Tibial nerve (tissue), 4 donors: Measurements from ENCODE around the gene MORC2. TPM values are rescaled to one million over a fixed set of nuclear protein-coding genes. Genes with fewer than 3 reads are reported as not detected.

Source experiments
- DNase-seq, 2 donors: peaks; one replicate each; pipeline ENCODE4 v3.0.0-alpha.2; 2019; ENCODE audit warnings: low spot score in 2 of 2
- H3K27ac ChIP-seq, 4 donors: fragments of 200-600 bp; sonication (generic) in 3 of 4; one replicate each; pipeline ENCODE4 v1.5.1; 2017 to 2019; ENCODE audit warnings: mild to moderate bottlenecking in 1 of 4
- H3K27me3 ChIP-seq, 2 donors: fragments of 200-600 bp; sonication (generic) in 1 of 2; one replicate each; pipeline versions ENCODE4 v1.5.1 to v1.6.0; 2017 to 2019
- H3K36me3 ChIP-seq, 3 donors: fragments of 200-600 bp; sonication (generic); one replicate each; pipeline ENCODE4 v1.5.1; 2018 to 2019
- H3K4me1 ChIP-seq, 4 donors: fragments of 200-600 bp; sonication (generic) in 3 of 4; one replicate each; pipeline ENCODE4 v1.5.1; 2017 to 2019
- H3K4me3 ChIP-seq, 4 donors: fragments of 200-600 bp; sonication (generic) in 3 of 4; one replicate each; pipeline ENCODE4 v1.5.1; 2017 to 2019; ENCODE audit warnings: mild to moderate bottlenecking in 1 of 4, moderate library complexity in 1 of 4
- H3K9me3 ChIP-seq, 4 donors: fragments of 200-600 bp; sonication (generic) in 3 of 4; one replicate each; pipeline ENCODE4 v1.5.1; 2017 to 2019
- EP300 ChIP-seq, 2 donors: sonication (generic); formaldehyde crosslinking; IDR thresholded peaks; one replicate each; pipeline ENCODE4 v1.6.1; 2017; ENCODE audit warnings: antibody characterized with exemption in 2 of 2, mild to moderate bottlenecking in 1 of 2
- POLR2A ChIP-seq, 2 donors: fragments of 450-650 bp; IDR thresholded peaks; one replicate each; pipeline ENCODE4 v1.6.1; 2017; ENCODE audit warnings: antibody characterized with exemption in 2 of 2, mild to moderate bottlenecking in 2 of 2, moderate library complexity in 2 of 2
- WGBS, 2 donors: methylation state at CpG; one replicate each; pipeline ENCODE4 v1.1.5; 2018; 5-methylcytosine and 5-hydroxymethylcytosine counted together
- total RNA-seq, 4 donors: library from RNA; depleted of rRNA; stranded (reverse); fragments of >200 nt; gene quantifications; one replicate each; pipeline ENCODE4 v1.1.0, GENCODE V29; 2016
- TF ChIP-seq, protein P1 (sequence below), 5 experiments: fragments of 200-600 bp in 3 of 5; fragments of 450-650 bp in 2 of 5; sonication (generic) in 3 of 5; IDR thresholded peaks; one replicate each; pipeline ENCODE4 v1.5.1; 2016 to 2019; ENCODE audit warnings: antibody characterized with exemption in 5 of 5, mild to moderate bottlenecking in 3 of 5, moderate library complexity in 2 of 5

MORC2 gene
- total RNA-seq, 4 donors from 2014 or later, result 18.0 to 22.0 (median 21.0) TPM

DNA sequence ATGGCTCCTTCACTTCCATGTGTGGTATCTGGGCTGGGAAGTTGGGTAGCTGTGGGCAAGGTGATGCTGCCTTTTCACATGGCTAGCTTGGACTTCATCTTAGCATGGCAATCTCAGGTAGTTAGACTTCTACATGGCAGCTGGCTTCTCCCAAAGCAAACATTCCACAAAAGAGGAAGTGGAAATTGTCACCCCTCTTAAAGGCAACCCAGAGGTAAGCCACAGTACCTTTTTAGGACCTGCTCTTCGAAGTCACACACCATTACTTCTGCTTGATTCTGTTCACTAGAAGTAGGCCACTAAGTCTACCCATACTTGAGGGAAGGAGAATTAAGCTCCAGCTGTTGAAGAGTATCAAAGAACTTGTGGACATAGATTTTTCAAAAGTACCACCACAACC is 26.4 kb upstream of the MORC2 start:
- TF ChIP-seq, protein P1, sequence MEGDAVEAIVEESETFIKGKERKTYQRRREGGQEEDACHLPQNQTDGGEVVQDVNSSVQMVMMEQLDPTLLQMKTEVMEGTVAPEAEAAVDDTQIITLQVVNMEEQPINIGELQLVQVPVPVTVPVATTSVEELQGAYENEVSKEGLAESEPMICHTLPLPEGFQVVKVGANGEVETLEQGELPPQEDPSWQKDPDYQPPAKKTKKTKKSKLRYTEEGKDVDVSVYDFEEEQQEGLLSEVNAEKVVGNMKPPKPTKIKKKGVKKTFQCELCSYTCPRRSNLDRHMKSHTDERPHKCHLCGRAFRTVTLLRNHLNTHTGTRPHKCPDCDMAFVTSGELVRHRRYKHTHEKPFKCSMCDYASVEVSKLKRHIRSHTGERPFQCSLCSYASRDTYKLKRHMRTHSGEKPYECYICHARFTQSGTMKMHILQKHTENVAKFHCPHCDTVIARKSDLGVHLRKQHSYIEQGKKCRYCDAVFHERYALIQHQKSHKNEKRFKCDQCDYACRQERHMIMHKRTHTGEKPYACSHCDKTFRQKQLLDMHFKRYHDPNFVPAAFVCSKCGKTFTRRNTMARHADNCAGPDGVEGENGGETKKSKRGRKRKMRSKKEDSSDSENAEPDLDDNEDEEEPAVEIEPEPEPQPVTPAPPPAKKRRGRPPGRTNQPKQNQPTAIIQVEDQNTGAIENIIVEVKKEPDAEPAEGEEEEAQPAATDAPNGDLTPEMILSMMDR (IDR thresholded peaks at IDR 0.05), result no peak
- TF ChIP-seq POLR2A (IDR thresholded peaks at IDR 0.05), result no peak
- no peak for TF ChIP-seq EP300 (IDR thresholded peaks at IDR 0.05)
- Histone ChIP-seq H3K27ac (no peak overlapping the region), H3K4me1 (no peaks in the 10 kb centered on the region), H3K9me3 (peaks cover 0 to 56% (median 8%) of the 10 kb centered on the region in 4 donors), H3K36me3 (no peaks in the 10 kb centered on the region), H3K27me3 (no peaks in the 10 kb centered on the region), H3K4me3 (no peak overlapping the region)
- DNase-seq, result no peak
- 80 to 86% methylated on average over 1 of the region's 1 CpG for WGBS, 2 donors

DNA sequence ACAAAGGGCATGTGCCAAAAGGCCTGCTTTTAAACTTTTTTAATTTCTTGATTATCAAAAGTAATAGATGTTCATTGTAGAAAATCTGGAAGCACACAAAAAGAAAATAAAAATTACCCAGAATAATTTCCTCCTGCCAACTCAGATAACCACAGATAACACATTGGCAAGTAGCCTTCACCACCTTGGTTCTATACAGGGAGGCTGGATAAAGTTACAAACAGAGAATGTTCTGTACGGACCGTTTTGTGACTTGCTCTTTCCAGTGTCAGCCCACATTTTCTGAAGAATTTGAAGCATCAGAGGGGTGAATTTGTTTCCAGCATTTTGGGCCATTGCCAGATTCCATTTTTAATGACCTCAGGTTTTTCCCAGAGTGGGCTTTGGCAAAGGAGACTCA is 24.0 kb upstream of the MORC2 start:
- no peak overlapping the region for H3K27ac ChIP-seq
- TF ChIP-seq POLR2A (IDR thresholded peaks at IDR 0.05), result no peak
- TF ChIP-seq, protein P1 (IDR thresholded peaks at IDR 0.05), result no peak
- H3K9me3 ChIP-seq, result peaks cover 0 to 80% (median 20%) of the 10 kb centered on the region in 4 donors
- 38 to 50% methylated on average over 2 of the region's 2 CpGs for WGBS, 2 donors
- no peak overlapping the region for H3K4me3 ChIP-seq
- DNase-seq, result no peak
- H3K4me1 ChIP-seq, result no peaks in the 10 kb centered on the region
- H3K36me3 ChIP-seq, result no peaks in the 10 kb centered on the region
- no peaks in the 10 kb centered on the region for H3K27me3 ChIP-seq

DNA sequence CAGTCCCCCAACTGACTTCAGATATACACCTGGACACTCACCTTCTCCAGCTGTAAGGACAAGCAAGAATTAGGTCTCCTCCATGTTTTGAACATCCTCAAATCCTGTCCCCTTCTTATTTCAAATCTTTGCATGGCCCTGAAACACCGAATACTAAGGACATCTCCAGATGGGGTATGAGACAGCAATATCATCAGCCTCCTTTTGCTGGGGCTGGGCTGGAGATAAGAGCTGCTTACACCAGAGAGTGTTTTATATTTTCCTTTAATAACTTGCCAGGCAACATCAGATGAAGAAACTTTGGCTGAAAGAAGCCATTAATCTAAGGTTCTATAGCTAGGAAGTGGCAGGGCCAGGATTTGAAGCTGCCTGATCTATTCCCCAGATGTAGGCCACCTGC is 22.1 kb upstream of the MORC2 start:
- peaks cover 0 to 96% (median 31%) of the 10 kb centered on the region in 4 donors for H3K9me3 ChIP-seq
- 95 to 100% methylated on average over 1 of the region's 1 CpG for WGBS, 2 donors
- H3K27me3 ChIP-seq, result no peaks in the 10 kb centered on the region
- H3K27ac ChIP-seq, result no peak overlapping the region
- H3K36me3 ChIP-seq, result no peaks in the 10 kb centered on the region
- no peak overlapping the region for H3K4me3 ChIP-seq
- no peak for TF ChIP-seq EP300 (IDR thresholded peaks at IDR 0.05)
- TF ChIP-seq POLR2A (IDR thresholded peaks at IDR 0.05), result no peak
- TF ChIP-seq, protein P1 (IDR thresholded peaks at IDR 0.05), result no peak
- H3K4me1 ChIP-seq, result no peaks in the 10 kb centered on the region
- no peak for DNase-seq

DNA sequence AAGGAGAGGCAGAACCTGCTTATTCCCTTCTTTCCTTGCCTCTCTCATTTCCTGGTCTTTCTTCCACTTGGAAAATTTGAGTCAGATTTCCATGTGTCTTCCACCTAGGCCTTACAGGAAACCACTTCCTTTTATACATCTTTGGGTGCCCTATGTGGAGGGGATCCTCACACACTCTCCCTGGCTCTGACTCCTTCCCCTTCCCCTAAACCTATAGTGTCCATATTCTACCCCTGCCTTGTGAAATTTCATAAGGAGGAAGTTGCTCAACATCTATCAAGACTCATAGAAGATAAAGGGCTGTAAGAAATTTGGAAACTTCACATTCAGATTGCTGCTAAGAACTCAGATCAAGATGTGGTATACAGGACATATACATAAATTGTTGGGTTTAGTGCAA is 20.9 kb upstream of the MORC2 start:
- no peaks in the 10 kb centered on the region for H3K27me3 ChIP-seq
- H3K27ac ChIP-seq, result no peak overlapping the region
- TF ChIP-seq POLR2A (IDR thresholded peaks at IDR 0.05) (no peak), EP300 (IDR thresholded peaks at IDR 0.05) (no peak)
- TF ChIP-seq, protein P1 (IDR thresholded peaks at IDR 0.05), result no peak
- H3K4me1 ChIP-seq, result no peaks in the 10 kb centered on the region
- no peak for DNase-seq
- H3K36me3 ChIP-seq, result no peaks in the 10 kb centered on the region
- no peak overlapping the region for H3K4me3 ChIP-seq
- H3K9me3 ChIP-seq, result peaks cover 0 to 99% (median 37%) of the 10 kb centered on the region in 4 donors

DNA sequence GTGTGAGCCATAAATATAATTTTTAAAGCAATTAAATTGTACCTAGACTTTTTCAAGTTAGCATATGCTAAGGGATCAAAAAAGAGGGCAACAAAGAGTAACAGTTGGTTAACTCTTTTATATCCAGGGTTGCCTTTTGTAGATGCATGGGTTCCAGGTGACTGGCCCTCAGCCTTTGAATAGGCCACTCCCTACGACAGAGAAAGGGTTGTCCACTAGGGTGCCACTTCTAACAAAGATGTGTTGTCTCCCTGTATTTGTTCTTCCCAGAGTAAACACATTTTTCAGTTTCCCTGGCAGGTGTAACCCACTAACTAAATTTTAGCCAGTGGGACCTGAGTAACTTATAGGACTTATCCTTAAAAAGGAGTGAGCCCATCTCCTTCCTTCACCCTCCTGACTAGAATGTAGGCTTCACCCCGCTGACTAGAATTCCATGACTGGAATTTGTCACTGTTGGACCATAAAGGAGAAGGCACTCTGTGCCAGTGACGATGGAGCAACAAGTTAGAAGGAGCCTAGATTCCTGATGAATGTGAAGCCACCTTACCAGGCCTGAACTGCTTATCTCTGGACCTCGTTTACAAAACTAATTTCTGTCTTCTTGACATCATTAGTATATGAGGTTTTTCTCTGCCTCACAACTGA is 17.1 kb upstream of the MORC2 start:
- Histone ChIP-seq H3K4me3 (no peak overlapping the region), H3K36me3 (no peaks in the 10 kb centered on the region), H3K27me3 (no peaks in the 10 kb centered on the region), H3K4me1 (no peaks in the 10 kb centered on the region), H3K27ac (no peak overlapping the region), H3K9me3 (peaks cover 0 to 100% (median 50%) of the 10 kb centered on the region in 4 donors)
- DNase-seq, result no peak
- TF ChIP-seq EP300 (IDR thresholded peaks at IDR 0.05) (no peak), POLR2A (IDR thresholded peaks at IDR 0.05) (no peak)
- TF ChIP-seq, protein P1 (IDR thresholded peaks at IDR 0.05), result no peak
- 74 to 85% methylated on average over 4 of the region's 4 CpGs for WGBS, 2 donors
